HepG2 (cell line): ENCODE measurements around the gene COL26A1. TPM values are rescaled to one million over a fixed set of nuclear protein-coding genes. Genes with fewer than 3 reads are reported as not detected.

Experiments used
- ATAC-seq: fragments of 200-7000 bp; cut with Tn5 transposase; 3 replicates; pipeline ENCODE4 v1.9.1; 2020; ENCODE audit warnings: mild to moderate bottlenecking, moderate library complexity
- BruUV-seq: library from RNA; stranded (reverse); fragments of 400-500 nt; replicated peaks from 2 replicates; lab custom pipeline; 2021; lab: Mats Ljungman, UMichigan
- CTCF ChIA-PET: fragments of 300-600 bp; formaldehyde crosslinking; extraction: SDS; loops from one replicate; lab custom pipeline; 2021; ENCODE audit warnings: low total read pairs, inconsistent platforms, low intra/inter-chr PET ratio; lab: Yijun Ruan, JAX
- POLR2A ChIA-PET: fragments of 350-600 bp; sonication (Branson Sonifier 250); formaldehyde crosslinking; loops from one replicate; lab custom pipeline; 2020; ENCODE audit warnings: antibody characterized with exemption, inconsistent platforms; lab: Yijun Ruan, JAX
- DNase-seq: peaks from one replicate; pipeline ENCODE4 v3.0.0-alpha.2; 2015; ENCODE audit warnings: low spot score
- FAIRE-seq: peaks from 3 replicates; lab custom pipeline; 2011; peaks lifted over from hg19 to GRCh38; lab: Jason Lieb, UNC
- H2AFZ ChIP-seq: one replicate; pipeline ENCODE4 v1.6.1; 2011; ENCODE audit warnings: low read length, inconsistent platforms
- H3K27ac ChIP-seq: fragments of 300-600 bp; 3 replicates; pipeline ENCODE4 v1.8.0; 2011; ENCODE audit warnings: mixed run types, mild to moderate bottlenecking, mixed read lengths, low read length, inconsistent platforms; ENCODE audit not compliant: insufficient read depth; ENCODE audit errors: extremely low read length
- H3K27me3 ChIP-seq, 2 experiments: fragments of 200-600 bp in 1 of 2; 2 replicates in 1 of 2; 3 replicates in 1 of 2; pipeline versions ENCODE4 v1.6.0 to v1.8.0; 2011; ENCODE audit warnings: low read length in 2 of 2, mild to moderate bottlenecking in 2 of 2, moderate library complexity in 2 of 2, inconsistent platforms in 1 of 2; ENCODE audit not compliant: insufficient read depth in 2 of 2, control insufficient read depth in 1 of 2
- H3K36me3 ChIP-seq, 2 experiments: fragments of 200-600 bp in 1 of 2; replicated peaks in 1 of 2; 2 replicates in 1 of 2; 3 replicates in 1 of 2; pipeline versions ENCODE4 v1.5.1 to v1.8.0; 2011; ENCODE audit warnings: low read length in 2 of 2, inconsistent platforms in 1 of 2; ENCODE audit not compliant: insufficient read depth in 2 of 2, control insufficient read depth in 1 of 2
- H3K4me1 ChIP-seq: 2 replicates; pipeline ENCODE4 v1.5.1; 2012; ENCODE audit warnings: low read length, inconsistent platforms; ENCODE audit not compliant: insufficient read depth
- H3K4me2 ChIP-seq: 2 replicates; pipeline ENCODE4 v1.6.0; 2011; ENCODE audit warnings: low read depth, low read length, inconsistent platforms
- H3K4me3 ChIP-seq, 3 experiments: fragments of 200-600 bp in 1 of 3; sonication (generic), shearing (Covaris generic) in 1 of 3; replicated peaks in 1 of 3; 2 replicates each; pipeline ENCODE4 v1.5.1; 2011 to 2016; ENCODE audit warnings: low read length in 3 of 3, inconsistent platforms in 2 of 3, low read depth in 2 of 3, mild to moderate bottlenecking in 2 of 3, control low read depth in 1 of 3, mixed read lengths in 1 of 3; ENCODE audit not compliant: insufficient read depth in 1 of 3
- H3K79me2 ChIP-seq: one replicate; pipeline ENCODE4 v1.6.1; 2011; ENCODE audit warnings: low read length, inconsistent platforms; ENCODE audit not compliant: insufficient read depth
- H3K9ac ChIP-seq: 2 replicates; pipeline ENCODE4 v1.6.0; 2011; ENCODE audit warnings: mild to moderate bottlenecking, low read depth, low read length, inconsistent platforms; ENCODE audit not compliant: insufficient read depth
- H3K9me3 ChIP-seq: 2 replicates; pipeline ENCODE4 v1.5.1; 2012; ENCODE audit warnings: mild to moderate bottlenecking, low read length
- H4K20me1 ChIP-seq: 2 replicates; pipeline ENCODE4 v1.6.0; 2011; ENCODE audit warnings: inconsistent platforms, mild to moderate bottlenecking, low read length, moderate library complexity; ENCODE audit not compliant: insufficient read depth
- ATF3 ChIP-seq: sonication (generic); formaldehyde crosslinking; IDR thresholded peaks from 2 replicates; pipeline ENCODE4 v1.4.0; 2020; ENCODE audit warnings: missing genetic modification reagents
- ATM ChIP-seq: fragments of 450-650 bp; IDR thresholded peaks from 2 replicates; pipeline ENCODE4 v1.7.1; 2017; ENCODE audit warnings: mild to moderate bottlenecking, borderline replicate concordance
- CHD4 ChIP-seq: fragments of 200-600 bp; sonication (generic); IDR thresholded peaks from 2 replicates; pipeline ENCODE4 v1.7.0; 2017; ENCODE audit warnings: mild to moderate bottlenecking, low read length, borderline replicate concordance
- EEA1 ChIP-seq: sonication (generic); formaldehyde crosslinking; IDR thresholded peaks from 2 replicates; pipeline ENCODE4 v1.5.1; 2020; ENCODE audit warnings: mild to moderate bottlenecking, missing genetic modification reagents, borderline replicate concordance
- HDAC6 ChIP-seq: fragments of 200-600 bp; sonication (generic); IDR thresholded peaks from 2 replicates; pipeline ENCODE4 v1.7.0; 2017; ENCODE audit warnings: mild to moderate bottlenecking, antibody characterized with exemption, low read length, low read depth
- ISL2 ChIP-seq: sonication (generic); formaldehyde crosslinking; IDR thresholded peaks from 2 replicates; pipeline ENCODE4 v1.5.0; 2020; ENCODE audit warnings: missing genetic modification reagents
- MAF1 ChIP-seq: sonication (generic); formaldehyde crosslinking; IDR thresholded peaks from 2 replicates; pipeline ENCODE4 v1.5.0; 2020; ENCODE audit warnings: missing genetic modification reagents, borderline replicate concordance
- MATR3 ChIP-seq: sonication (generic); formaldehyde crosslinking; IDR thresholded peaks from 2 replicates; pipeline ENCODE4 v1.4.0; 2020; ENCODE audit warnings: missing genetic modification reagents
- MLXIP ChIP-seq: sonication (generic); formaldehyde crosslinking; IDR thresholded peaks from 2 replicates; pipeline ENCODE4 v1.9.0; 2021; ENCODE audit warnings: missing genetic modification reagents, borderline replicate concordance
- PCBP1 ChIP-seq: fragments of 200-400 bp; formaldehyde crosslinking; IDR thresholded peaks from 2 replicates; pipeline ENCODE4 v1.6.1; 2017; ENCODE audit warnings: mild to moderate bottlenecking, low read depth, low read length, borderline replicate concordance
- POGZ ChIP-seq: sonication (generic); formaldehyde crosslinking; IDR thresholded peaks from 2 replicates; pipeline ENCODE4 v1.4.0; 2020; ENCODE audit warnings: mild to moderate bottlenecking, missing genetic modification reagents
- POLR2A ChIP-seq, 2 experiments: IDR thresholded peaks; 2 replicates each; pipeline ENCODE4 v1.6.1; 2011; ENCODE audit warnings: low read depth in 2 of 2, low read length in 2 of 2, mild to moderate bottlenecking in 1 of 2, moderate library complexity in 1 of 2; ENCODE audit not compliant: insufficient read depth in 1 of 2
- SATB2 ChIP-seq: sonication (generic); formaldehyde crosslinking; IDR thresholded peaks from 2 replicates; pipeline ENCODE4 v1.5.0; 2020; ENCODE audit warnings: missing genetic modification reagents
- ZBTB38 ChIP-seq: sonication (generic); formaldehyde crosslinking; IDR thresholded peaks from 2 replicates; pipeline ENCODE4 v1.5.1; 2020; ENCODE audit warnings: mild to moderate bottlenecking, missing genetic modification reagents
- ZFP82 ChIP-seq: sonication (generic); formaldehyde crosslinking; IDR thresholded peaks from 2 replicates; pipeline ENCODE4 v1.5.1; 2020; ENCODE audit warnings: mild to moderate bottlenecking, missing genetic modification reagents, borderline replicate concordance
- ZNF124 ChIP-seq: sonication (generic); formaldehyde crosslinking; IDR thresholded peaks from 2 replicates; pipeline ENCODE4 v1.4.0; 2020; ENCODE audit warnings: missing genetic modification reagents
- ZNF33A ChIP-seq: sonication (generic); formaldehyde crosslinking; IDR thresholded peaks from 2 replicates; pipeline ENCODE4 v1.5.1; 2020; ENCODE audit warnings: missing genetic modification reagents, mild to moderate bottlenecking, moderate library complexity, borderline replicate concordance
- ZNF547 ChIP-seq: sonication (generic); formaldehyde crosslinking; IDR thresholded peaks from 2 replicates; pipeline ENCODE4 v1.5.1; 2020; ENCODE audit warnings: mild to moderate bottlenecking, missing genetic modification reagents
- ZNF570 ChIP-seq: sonication (generic); formaldehyde crosslinking; IDR thresholded peaks from 2 replicates; pipeline ENCODE4 v1.4.0; 2020; ENCODE audit warnings: mild to moderate bottlenecking, missing genetic modification reagents, borderline replicate concordance
- ZNF850 ChIP-seq: sonication (generic); formaldehyde crosslinking; conservative IDR thresholded peaks from 2 replicates; pipeline ENCODE4 v1.9.0; 2021; ENCODE audit warnings: mild to moderate bottlenecking, missing genetic modification reagents
- WGBS: methylation state at CpG from one replicate; pipeline ENCODE4 v1.1.6; 2017; ENCODE audit warnings: low lambda C conversion rate; 5-methylcytosine and 5-hydroxymethylcytosine counted together
- in situ Hi-C: cut with HindIII; loops from 2 replicates; pipeline ENCODE4 v1.10.0; 2017; ENCODE audit warnings: low pct_unique_long_range_greater_than_20kb; ENCODE audit not compliant: extremely low pct_ligation_motif_present
- intact Hi-C: fragments of 100-400 bp; cut with micrococcal nuclease; formaldehyde crosslinking; loops from one replicate; pipeline ENCODE4 v1.10.0; 2022; ENCODE audit not compliant: unreplicated experiment
- polyA plus RNA-seq, 8 experiments: library from polyadenylated mRNA; depleted of rRNA in 3 of 8; stranded (reverse) in 7 of 8; unstranded in 1 of 8; fragments of >200 nt; fragmentation: Illumina TruSeq in 4 of 8; extraction: Trizol in 4 of 8; gene quantifications; 2 replicates each; pipeline versions ENCODE4 v1.2.1 to v1.2.3, GENCODE V29; 2011 to 2016; ENCODE audit warnings: low read depth in 4 of 8, missing spikeins in 1 of 8, mixed read lengths in 1 of 8; ENCODE audit not compliant: insufficient read depth in 1 of 8
- total RNA-seq, 5 experiments: library from RNA; depleted of rRNA; stranded (reverse); fragments of >200 nt; fragmentation: Illumina TruSeq; extraction: Trizol; gene quantifications; 2 replicates each; pipeline ENCODE4 v1.2.3, GENCODE V29; 2016; ENCODE audit warnings: low read depth in 1 of 5

The COL26A1 gene
- total and polyA plus RNA-seq, 2 of the 13 experiments (the other 11 are each of a cell fraction or from before 2014, with no cell fraction given), result 7.8 to 9.2 TPM

- 69% methylated on average over 11 of the region's 15 CpGs for WGBS
- Histone ChIP-seq H3K79me2 (no peaks in the 10 kb centered on the region), H3K4me3 (no peak overlapping the region), H3K9me3 (no peaks in the 10 kb centered on the region), H3K27me3 (no peaks in the 10 kb centered on the region), H3K4me2 (no peak overlapping the region), H3K4me1 (0 out of 2 replicates have a peak, but pooled peaks cover 6% of the 10 kb centered on the region), H2AFZ (no peak overlapping the region), H4K20me1 (no peaks in the 10 kb centered on the region), H3K9ac (no peak overlapping the region), H3K36me3 (no peaks in the 10 kb centered on the region), H3K27ac (no peak overlapping the region)
- ATAC-seq (no peak), DNase-seq (no peak), FAIRE-seq (no peak)
- no peak for TF ChIP-seq ATF3 (CRISPR knock-in tag)
- no peak for TF ChIP-seq HDAC6
- TF ChIP-seq ZFP82 (CRISPR knock-in tag), result no peak
- no peak for TF ChIP-seq POGZ (CRISPR knock-in tag)
- TF ChIP-seq PCBP1, result no peak
- no peak for TF ChIP-seq MATR3 (CRISPR knock-in tag)
- TF ChIP-seq ATM, result no peak
- TF ChIP-seq ISL2 (CRISPR knock-in tag), result no peak
- no peak for TF ChIP-seq POLR2A (IDR thresholded peaks at IDR 0.05; ENCODE audit: insufficient read depth in 1 of 2, low read depth in 2 of 2, low read length in 2 of 2)
- no peak for TF ChIP-seq CHD4
- no peak for TF ChIP-seq EEA1
- no peak for TF ChIP-seq MLXIP (CRISPR knock-in tag)
- TF ChIP-seq ZNF850, result no peak
- TF ChIP-seq MAF1 (CRISPR knock-in tag), result no peak
- no peak for TF ChIP-seq SATB2 (CRISPR knock-in tag)
- no peak for TF ChIP-seq ZNF124 (CRISPR knock-in tag)
- no peak for TF ChIP-seq ZBTB38 (CRISPR knock-in tag)
- TF ChIP-seq ZNF33A (CRISPR knock-in tag), result no peak
- no peak for TF ChIP-seq ZNF547 (CRISPR knock-in tag)
- TF ChIP-seq ZNF570 (CRISPR knock-in tag), result no peak
- no TSS peak for BruUV-seq
- intact Hi-C loops, result no loop called here
- ChIA-PET POLR2A (no interaction called here), CTCF (no interaction called here)
- in situ Hi-C loops, result no loop called here
These were observed 73.6 kb downstream of the COL26A1 start for GRCh38 chr7:101436221-101436735.
